Glutamatergic neuron (in vitro differentiated cells): Measurements from ENCODE around the gene SOCS2. TPM values are rescaled to one million over a fixed set of nuclear protein-coding genes. Genes with fewer than 3 reads are reported as not detected.

Source experiments
- DNase-seq: peaks from one replicate; pipeline ENCODE4 v3.0.0; 2022
- H3K27ac Mint-ChIP-seq: one replicate; pipeline ENCODE4 v1.8.0; 2020; ENCODE audit warnings: mild to moderate bottlenecking, mixed read lengths, inconsistent platforms; ENCODE audit not compliant: unreplicated experiment
- H3K27me3 Mint-ChIP-seq: one replicate; pipeline ENCODE4 v1.8.0; 2020; ENCODE audit warnings: mild to moderate bottlenecking, moderate library complexity, mixed read lengths, inconsistent platforms; ENCODE audit not compliant: unreplicated experiment
- H3K36me3 Mint-ChIP-seq: one replicate; pipeline ENCODE4 v1.8.0; 2020; ENCODE audit warnings: mild to moderate bottlenecking, mixed read lengths, inconsistent platforms; ENCODE audit not compliant: unreplicated experiment
- H3K4me1 Mint-ChIP-seq: one replicate; pipeline ENCODE4 v1.8.0; 2020; ENCODE audit warnings: mild to moderate bottlenecking, low read depth, mixed read lengths, inconsistent platforms; ENCODE audit not compliant: unreplicated experiment
- H3K4me3 Mint-ChIP-seq: one replicate; pipeline ENCODE4 v1.8.0; 2020; ENCODE audit warnings: mild to moderate bottlenecking, mixed read lengths, inconsistent platforms; ENCODE audit not compliant: unreplicated experiment
- H3K9me3 Mint-ChIP-seq: one replicate; pipeline ENCODE4 v1.8.0; 2020; ENCODE audit warnings: mild to moderate bottlenecking, moderate library complexity, mixed read lengths, inconsistent platforms; ENCODE audit not compliant: unreplicated experiment
- total RNA-seq: library from RNA; stranded (reverse); fragmentation: NEBNext Ultra II Directional; extraction: Animal tissue kit (Norgen Biotek cat#: 25700); gene quantifications from one replicate; pipeline ENCODE4 v1.2.1, GENCODE V29; 2021; ENCODE audit not compliant: unreplicated experiment
- TF ChIP-seq, protein P1 (sequence below): fragments of 200-600 bp; sonication (generic); IDR thresholded peaks from one replicate; pipeline ENCODE4 v1.5.0; 2021; ENCODE audit not compliant: partially characterized antibody, unreplicated experiment

SOCS2 gene
- total RNA-seq, 1 donor from 2014 or later, result 36.6 TPM

DNA sequence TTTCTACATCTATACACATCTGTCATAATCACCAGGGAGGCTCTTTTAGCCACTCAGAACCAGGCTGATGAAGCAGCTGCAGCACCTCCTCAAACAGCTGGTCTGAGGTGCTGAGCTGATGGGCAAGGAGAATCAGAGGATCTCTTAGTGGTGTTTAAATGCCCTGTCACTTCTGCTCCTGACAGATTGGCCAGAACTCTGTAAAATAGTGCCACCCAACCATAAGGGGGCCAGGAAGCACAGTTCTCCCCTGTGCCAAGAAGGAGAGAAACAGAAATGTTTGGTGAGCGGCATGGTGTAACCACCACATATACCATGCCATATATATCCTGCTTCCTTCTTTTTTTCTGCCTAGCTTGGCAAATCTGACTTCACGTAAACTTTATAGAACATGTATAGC, 12.8 kb downstream of the SOCS2 start:
- TF ChIP-seq, protein P1, sequence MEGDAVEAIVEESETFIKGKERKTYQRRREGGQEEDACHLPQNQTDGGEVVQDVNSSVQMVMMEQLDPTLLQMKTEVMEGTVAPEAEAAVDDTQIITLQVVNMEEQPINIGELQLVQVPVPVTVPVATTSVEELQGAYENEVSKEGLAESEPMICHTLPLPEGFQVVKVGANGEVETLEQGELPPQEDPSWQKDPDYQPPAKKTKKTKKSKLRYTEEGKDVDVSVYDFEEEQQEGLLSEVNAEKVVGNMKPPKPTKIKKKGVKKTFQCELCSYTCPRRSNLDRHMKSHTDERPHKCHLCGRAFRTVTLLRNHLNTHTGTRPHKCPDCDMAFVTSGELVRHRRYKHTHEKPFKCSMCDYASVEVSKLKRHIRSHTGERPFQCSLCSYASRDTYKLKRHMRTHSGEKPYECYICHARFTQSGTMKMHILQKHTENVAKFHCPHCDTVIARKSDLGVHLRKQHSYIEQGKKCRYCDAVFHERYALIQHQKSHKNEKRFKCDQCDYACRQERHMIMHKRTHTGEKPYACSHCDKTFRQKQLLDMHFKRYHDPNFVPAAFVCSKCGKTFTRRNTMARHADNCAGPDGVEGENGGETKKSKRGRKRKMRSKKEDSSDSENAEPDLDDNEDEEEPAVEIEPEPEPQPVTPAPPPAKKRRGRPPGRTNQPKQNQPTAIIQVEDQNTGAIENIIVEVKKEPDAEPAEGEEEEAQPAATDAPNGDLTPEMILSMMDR, result no peak
- Mint-ChIP-seq H3K27me3 (peaks cover 3% of the 10 kb centered on the region), H3K4me1 (peaks cover 8% of the 10 kb centered on the region), H3K36me3 (no peaks in the 10 kb centered on the region), H3K27ac (no peak overlapping the region), H3K9me3 (no peaks in the 10 kb centered on the region), H3K4me3 (no peak overlapping the region)
- no peak for DNase-seq

DNA sequence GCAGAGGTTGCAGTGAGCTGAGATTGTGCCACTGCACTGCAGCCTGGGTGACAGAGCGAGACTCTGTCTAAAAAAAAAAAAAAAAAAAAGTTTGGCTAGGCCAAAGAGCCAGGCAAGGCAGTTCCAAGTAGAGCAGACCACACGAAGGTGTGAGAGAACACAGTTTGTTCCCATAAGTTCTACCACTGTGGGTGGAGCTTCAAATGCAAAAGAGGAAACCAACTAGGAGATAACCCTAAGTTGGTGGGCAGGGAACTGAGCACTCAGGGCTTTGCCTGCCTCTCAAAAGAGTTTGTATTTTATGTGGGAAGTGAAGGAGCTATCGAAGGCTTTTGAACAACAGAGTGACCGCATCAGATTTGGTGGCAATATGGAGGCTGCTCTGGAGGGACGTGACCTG, 15.1 kb downstream of the SOCS2 start:
- H3K36me3 Mint-ChIP-seq, result no peaks in the 10 kb centered on the region
- DNase-seq, result no peak
- no peak overlapping the region for H3K4me3 Mint-ChIP-seq
- no peak overlapping the region for H3K27ac Mint-ChIP-seq
- H3K27me3 Mint-ChIP-seq, result no peaks in the 10 kb centered on the region
- H3K4me1 Mint-ChIP-seq, result peaks cover 11% of the 10 kb centered on the region
- no peaks in the 10 kb centered on the region for H3K9me3 Mint-ChIP-seq
- TF ChIP-seq, protein P1, result no peak

DNA sequence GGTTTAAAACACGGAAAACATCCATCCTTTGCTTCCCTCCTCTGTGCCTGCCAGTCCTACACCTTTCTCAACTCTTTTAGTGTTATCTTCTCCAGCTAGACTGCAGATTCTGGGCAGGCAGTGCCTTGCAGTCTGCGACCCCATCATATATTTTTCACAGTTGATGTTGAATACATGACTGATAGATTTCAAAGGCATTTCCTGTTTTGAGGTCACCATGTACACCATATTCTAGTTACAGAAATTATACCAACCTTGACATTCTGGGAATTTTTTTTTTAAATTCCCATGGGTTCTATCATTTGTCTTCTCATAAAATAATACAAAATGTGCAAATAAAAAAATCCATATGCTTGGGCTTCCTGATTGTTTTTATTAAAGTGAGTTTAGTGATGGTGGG, 16.6 kb downstream of the SOCS2 start:
- Mint-ChIP-seq H3K27ac (no peak overlapping the region), H3K9me3 (no peaks in the 10 kb centered on the region), H3K4me1 (peaks cover 11% of the 10 kb centered on the region), H3K36me3 (no peaks in the 10 kb centered on the region), H3K4me3 (no peak overlapping the region), H3K27me3 (no peaks in the 10 kb centered on the region)
- TF ChIP-seq, protein P1, result no peak
- DNase-seq, result no peak

DNA sequence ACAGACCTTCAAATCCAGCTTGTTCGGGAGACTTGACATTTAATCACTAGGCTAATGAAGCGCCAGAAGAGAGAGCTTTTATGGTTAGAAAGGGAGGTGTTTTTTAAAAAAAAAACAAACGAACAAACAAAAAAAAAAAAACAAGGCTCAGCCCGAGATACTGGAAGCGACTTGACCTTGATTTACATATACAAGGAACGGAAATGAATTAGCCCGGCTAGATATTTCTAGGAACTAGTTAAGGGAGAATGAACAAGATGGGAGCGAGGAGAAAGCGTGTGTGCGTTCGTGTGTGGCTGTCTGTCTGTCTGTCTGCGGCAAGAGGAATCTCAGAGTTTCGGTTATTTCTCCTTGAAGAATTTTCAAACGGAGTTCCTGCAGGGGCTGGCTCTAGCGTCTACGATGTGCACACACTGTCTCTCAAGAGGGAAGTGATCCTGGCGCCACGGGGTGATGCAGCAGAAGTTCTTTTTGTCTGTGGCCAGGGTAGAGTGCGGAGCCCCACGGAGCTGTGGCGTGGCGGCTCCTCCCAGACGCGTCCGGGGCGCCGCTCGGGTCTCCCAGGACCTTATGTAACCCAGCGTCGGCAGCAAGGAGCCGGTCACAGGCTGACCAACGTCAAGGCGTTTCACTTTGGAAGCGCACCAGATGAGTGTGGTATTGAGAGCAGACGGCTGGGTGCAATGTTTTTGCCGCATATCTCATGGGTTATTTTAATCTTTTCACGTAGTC, 18.8 kb downstream of the SOCS2 start:
- no peaks in the 10 kb centered on the region for H3K27me3 Mint-ChIP-seq
- peak; percentile 43 for DNase-seq
- no peaks in the 10 kb centered on the region for H3K9me3 Mint-ChIP-seq
- TF ChIP-seq, protein P1, result no peak
- peak overlapping the region; percentile 3 for H3K27ac Mint-ChIP-seq
- no peaks in the 10 kb centered on the region for H3K36me3 Mint-ChIP-seq
- peaks cover 11% of the 10 kb centered on the region for H3K4me1 Mint-ChIP-seq
- H3K4me3 Mint-ChIP-seq, result peak overlapping the region; percentile 90

DNA sequence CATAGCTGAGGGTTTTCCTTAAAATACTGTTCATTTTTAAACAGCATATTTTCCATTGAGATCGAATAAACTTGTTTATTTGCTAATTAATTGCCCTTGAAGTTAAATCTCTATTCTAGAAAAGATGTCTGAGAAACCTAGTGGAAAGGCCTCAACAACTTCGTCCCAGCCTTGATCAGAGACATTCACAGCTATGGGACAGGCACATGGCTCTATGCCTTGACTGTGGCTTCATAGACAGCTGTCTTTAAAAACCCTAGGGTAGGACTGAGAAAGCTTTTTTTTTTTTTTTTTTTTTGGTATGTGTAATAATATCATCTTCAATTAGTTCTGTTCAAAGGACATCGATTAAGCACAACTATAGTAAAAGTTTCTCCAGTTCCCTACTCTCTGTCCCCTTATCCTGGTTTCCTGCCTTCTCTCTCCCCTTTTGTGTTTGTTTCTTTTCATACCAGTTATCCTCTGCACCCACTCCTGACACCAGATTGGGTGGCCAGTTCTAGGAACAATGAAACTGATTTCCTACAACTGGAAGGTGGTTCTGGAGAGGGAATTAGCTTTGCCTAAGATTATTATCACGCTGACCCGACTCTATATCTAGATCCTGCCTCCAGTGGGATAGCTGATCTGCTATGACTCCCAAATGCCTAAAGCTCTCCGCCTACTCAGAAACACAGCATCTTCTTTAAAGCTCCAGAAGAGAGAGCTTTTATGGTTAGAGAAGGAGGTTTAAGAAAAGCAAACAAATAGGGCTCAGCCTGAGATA, 20.3 kb downstream of the SOCS2 start:
- TF ChIP-seq, protein P1, result no peak
- H3K27me3 Mint-ChIP-seq, result no peaks in the 10 kb centered on the region
- peaks cover 11% of the 10 kb centered on the region for H3K4me1 Mint-ChIP-seq
- H3K4me3 Mint-ChIP-seq, result no peak overlapping the region
- H3K9me3 Mint-ChIP-seq, result no peaks in the 10 kb centered on the region
- no peak overlapping the region for H3K27ac Mint-ChIP-seq
- DNase-seq, result no peak
- no peaks in the 10 kb centered on the region for H3K36me3 Mint-ChIP-seq
